ENCODE results near the gene FANK1.
"Not testable (repeated sequence)": the region's sequence is repeated elsewhere in the genome, so short reads cannot be mapped to it uniquely, and the experiment has no call there.

FANK1 gene

GRCh38 chr10:125896088-125896934, at the start of gene FANK1:
Gene FANK1 (plus strand): TSS chr10:125896564. CDS start chr10:125896643, 79 bp downstream.
- peak; percentile 59 for DNase-seq (ENCODE audit: low spot score)

GRCh38 chr10:125846894-125847293, 49.5 kb upstream of the FANK1 start:
- DNase-seq (ENCODE audit: low spot score) = no peak

DNA sequence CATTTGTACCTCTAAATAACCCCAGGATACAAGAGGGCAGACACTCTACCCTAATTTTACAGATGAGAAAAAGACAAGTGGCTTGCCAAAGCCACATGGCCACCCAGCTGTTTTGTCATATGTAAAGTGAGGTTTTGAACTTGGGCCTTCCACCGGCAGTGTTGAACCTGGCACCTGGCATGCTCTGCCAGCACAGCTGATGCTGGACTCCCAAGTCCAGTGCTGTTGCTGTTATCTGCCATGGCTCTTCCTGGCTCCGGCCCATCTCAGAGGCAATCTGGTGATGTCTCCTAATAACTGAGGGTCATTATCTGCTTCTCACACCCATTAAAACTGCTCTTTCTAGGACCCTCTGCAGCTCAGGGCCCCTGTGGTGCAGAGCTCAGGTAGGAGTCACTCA, 48.0 kb upstream of the FANK1 start:
- DNase-seq (ENCODE audit: low spot score) = no peak

DNA sequence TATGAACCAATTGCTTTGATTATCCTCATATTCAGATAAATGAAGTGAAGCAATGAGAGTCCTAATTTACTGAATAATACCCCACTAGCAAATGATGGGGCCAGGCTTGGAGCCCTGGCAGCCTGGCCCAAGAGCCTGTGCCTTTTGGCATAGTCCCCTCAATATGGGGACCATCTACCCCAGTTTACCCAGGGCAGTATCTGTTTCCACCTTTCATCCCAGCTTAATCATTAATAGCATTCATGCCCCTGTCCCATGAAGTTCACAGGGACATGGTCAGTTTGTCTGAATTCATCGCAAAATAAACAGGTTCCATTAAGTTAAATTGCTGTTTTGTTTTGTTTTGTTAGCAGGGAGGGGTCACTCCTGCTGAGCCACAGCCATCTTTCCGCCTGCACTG, 47.5 kb upstream of the FANK1 start:
- DNase-seq (ENCODE audit: low spot score) = no peak

- DNase-seq (ENCODE audit: low spot score) = no peak
Observed at GRCh38 chr10:125849448-125849847, 46.9 kb upstream of the FANK1 start.

DNA sequence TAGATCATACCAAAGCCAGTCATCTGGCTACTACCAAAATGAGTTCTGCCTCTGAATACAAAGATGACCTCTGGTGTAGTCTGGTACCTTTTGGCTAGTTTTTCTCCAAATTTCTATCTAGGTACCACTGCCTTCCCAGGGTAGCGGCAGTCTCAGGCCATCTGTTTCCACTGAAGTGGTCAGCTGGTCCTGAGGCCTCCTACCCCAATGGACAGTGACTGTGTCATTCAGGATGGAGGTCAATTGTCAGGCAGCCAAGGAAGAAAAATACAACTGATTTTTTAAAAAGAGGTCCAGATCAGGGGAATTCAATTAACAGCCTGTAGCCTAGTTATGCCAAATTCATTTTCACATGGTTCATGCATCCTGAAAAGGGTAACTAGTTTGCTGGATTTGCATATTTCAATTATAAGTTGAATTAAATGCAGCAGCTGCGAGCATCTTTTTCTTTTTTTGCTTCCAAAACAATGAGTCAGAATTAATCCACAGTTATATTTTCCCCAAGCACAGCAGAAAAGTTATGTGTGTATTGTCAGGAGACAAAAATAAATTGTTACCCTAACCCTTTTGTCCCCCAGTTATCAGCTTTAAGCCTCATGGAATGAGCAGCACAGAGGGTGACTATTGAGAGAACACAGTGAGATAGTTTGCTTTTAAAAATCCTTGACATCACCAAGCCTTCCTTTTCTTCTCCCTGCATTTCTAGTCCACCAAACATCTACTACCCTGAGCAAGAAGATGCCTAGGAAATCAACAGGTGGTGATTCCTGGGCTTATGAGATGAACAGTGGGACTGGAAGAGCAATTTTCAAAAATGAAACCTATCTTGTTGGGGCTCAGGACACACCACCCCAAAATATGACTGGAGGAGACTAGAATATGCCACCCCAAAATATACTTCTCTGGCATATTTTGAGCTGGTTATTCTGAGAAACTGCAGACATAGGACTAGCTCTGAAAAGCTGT, 45.3 kb upstream of the FANK1 start:
- no peak for DNase-seq (ENCODE audit: low spot score)

DNA sequence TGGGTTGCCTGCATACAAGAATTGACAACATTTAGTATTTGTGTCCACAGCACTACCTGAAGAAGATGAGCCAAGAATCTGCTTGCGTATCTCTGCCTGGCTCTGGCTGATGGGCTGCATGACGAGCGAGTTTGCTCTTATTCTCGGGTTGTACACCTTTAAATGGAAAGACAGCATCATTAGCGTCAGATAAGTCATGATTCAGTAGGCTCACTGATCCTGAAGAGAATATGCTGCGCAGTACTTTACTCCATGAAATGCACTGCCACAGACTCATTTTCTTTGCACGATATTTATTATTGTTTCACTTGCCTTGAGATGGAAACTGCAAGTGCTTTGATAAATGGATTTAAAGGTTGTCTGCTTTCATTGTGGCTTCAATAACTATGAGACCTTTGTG, 43.9 kb upstream of the FANK1 start:
- no peak for DNase-seq (ENCODE audit: low spot score)

DNA sequence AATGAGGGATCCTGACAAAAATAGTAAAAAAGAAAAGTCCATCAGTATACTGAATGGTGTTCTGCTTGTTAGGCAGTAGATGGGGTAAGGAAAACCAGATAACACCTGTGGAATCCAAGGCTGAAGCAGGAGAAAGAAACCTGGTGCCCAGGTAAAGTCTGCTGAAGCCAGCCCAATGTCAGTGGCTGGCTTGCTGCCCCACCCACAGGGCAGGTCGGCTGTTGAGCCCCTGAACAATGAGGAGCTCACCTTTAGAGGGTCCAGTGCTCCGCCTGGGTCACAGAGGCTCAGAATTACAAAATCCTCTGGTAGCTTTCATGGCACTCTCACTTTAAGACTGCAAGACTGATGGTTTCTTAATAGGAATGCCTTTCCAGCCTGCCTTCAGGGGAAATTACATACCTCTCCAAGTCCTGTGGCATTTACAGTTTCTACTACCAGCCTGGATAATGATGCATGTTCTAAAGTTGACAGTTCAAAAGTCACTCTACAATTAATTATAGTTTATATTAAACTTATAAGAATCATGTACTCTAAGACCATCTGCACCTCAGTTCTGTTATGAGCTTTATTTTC, 39.1 kb upstream of the FANK1 start:
- DNase-seq (ENCODE audit: low spot score) = no peak

DNA sequence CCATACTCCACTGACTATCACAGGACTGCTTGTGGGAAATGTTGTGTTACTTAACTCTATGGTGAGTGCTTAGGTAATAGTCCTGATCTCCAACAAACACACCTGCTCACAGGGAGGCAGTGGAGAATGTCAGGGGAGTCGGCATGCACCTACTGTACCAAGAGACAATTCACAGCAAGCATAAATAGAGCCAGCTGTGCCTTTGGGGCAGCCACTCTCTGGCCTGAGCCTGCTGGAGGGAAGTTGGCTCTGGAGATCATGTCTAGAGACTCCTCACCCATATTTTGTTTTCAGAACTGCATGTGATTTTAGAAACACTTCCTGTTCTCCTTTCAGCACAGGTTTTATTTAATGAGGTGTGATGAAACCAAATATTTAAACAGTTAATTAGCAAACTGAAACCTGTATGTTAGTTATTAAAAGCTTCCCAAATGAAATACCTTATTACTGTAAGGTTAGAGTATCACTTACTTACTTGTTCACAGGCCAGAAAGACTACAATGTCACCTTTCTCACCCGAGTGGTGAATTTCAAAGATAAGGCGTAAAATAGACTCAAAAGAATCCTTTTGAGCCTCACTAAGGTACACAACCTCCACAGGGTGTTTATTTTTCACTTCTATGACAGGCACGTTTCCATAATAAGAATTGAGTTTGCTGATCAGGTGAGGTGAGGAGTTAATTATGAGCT, 37.1 kb upstream of the FANK1 start:
- DNase-seq (ENCODE audit: low spot score) = no peak

DNA sequence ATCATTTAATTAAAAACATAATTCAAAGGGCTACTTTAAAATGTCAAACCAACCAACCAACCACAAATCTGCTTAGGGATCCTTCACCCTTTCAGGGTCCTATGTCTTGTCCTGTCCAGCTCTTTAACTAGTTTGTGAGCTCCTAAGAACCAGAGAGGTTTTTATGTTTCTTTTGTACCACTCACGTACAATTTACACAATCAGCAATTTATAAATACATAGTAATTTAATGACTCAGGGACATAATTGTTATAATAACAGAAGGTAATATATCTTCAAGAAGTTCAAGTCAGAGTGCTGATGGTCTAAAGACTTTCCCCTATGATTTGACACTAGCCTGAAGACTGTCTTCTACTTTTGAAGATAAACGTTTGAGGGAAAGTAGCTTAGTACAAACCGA, 31.2 kb upstream of the FANK1 start:
- DNase-seq (ENCODE audit: low spot score) = no peak

DNA sequence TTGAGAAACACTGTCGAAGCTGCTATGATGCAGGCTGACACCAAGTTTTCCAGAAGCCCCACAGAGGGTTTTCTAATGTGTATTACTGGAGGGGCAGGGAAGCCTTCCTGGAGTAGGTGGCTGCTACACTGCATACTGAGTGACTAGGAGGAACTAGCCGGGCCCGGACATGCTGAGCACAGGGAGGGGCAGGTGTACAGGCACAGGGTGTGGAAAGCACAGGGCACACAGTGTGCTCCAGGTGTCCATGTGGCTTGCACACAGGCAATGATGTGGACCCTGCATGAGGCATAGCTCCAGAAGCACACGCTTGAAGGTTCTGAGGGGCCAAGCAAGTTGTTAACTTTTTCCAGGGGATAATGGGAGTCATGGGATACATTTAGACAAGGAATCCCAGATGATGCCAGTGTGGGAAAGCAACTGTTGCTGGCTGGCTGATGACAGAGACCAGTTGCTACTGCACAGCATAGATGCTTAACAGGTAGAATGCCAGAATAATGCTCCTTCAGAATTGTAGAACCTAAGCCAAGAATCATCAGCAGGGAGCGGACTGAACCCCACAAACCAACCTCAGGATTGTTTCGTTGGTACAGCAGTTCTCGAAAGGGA, 29.8 kb upstream of the FANK1 start:
- no peak for DNase-seq (ENCODE audit: low spot score)

DNA sequence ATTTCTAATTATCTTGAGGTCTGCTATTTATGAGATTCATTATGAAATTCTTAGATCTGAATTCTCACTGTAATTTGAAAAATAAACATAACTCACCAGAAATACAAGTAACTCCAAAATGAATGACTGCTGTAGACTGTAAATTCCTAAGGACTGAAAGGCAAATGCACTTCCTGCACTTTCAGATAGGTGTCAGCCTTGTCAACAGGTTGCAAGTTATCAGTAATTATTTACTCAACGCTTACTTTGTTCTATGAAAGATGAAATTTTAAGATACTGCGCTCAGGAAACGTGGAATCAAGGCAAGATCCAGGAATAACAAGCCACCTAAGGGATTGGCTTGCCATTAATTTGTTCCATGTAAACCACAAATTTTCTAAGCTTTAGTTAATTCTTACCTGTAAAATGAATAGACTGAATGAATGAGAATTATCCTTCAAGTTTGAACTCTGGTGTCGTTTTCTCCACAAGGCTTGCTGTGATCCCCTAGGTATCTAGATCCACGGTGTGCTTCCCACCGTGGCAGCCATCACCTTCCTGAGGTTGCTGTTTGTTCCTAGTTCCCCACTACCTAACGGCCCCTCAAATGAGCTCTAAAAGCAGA, 27.9 kb upstream of the FANK1 start:
- DNase-seq (ENCODE audit: low spot score) = no peak

DNA sequence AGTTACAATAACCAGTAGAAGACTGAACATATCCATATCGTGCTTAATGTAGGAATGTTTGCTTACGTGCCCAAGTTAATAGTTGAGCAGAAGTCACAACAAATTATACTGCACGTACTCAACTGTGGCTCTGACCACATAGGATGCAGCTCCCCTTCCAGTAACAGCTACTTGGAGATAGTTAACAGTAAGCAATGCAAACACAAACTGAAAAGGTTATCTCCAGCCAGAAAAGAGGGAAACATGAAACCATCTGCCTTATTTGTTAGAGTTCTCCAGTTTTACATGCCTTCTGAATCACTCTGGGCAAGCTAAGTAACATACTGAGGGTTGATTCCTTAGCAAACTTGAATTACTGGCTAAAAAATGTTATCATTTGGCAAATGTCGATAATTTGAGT, 25.0 kb upstream of the FANK1 start:
- no peak for DNase-seq (ENCODE audit: low spot score)

DNA sequence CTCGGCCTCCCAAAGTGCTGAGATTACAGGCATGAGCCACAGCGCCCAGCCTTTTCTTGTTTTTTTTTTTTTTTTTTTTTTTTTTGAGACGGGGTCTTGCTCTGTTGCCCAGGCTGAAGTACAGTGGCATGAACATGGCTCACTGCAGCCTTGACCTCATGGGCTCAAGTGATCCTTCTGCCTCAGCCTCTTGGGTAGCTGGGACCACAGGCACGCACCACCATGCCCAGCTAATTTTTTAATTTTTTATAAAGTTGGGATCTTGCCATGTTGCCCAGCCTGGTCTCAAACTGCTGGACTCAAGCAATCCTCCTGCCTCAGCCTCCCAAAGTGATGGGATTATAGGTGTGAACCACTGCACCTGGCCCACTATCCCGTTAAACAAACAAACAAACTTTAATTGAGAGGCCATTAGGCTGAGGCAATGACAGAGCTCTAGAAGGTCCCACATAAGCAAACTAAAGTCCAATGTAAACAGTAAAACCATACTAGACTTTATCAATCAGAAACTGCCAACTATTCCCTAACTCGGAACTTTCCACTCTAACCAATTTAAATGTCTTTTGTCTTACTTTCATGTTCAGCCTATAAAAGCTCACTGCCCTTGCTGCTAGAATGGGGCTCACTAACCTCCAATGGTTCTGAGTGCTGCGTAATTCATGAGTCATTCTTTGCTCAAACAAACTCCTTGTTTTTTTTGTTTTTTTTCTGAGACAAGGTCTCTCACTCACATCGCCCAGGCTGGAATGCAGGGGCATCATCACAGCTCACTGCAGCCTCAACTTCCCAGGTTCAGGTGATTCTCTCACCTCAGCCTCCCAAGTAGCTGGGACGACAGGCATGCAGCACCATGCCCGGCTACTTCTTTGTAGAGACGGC, 17.2 kb upstream of the FANK1 start:
- no peak for DNase-seq (ENCODE audit: low spot score)

GRCh38 chr10:125880719-125881118, 15.6 kb upstream of the FANK1 start:
- DNase-seq (ENCODE audit: low spot score) = no peak

DNA sequence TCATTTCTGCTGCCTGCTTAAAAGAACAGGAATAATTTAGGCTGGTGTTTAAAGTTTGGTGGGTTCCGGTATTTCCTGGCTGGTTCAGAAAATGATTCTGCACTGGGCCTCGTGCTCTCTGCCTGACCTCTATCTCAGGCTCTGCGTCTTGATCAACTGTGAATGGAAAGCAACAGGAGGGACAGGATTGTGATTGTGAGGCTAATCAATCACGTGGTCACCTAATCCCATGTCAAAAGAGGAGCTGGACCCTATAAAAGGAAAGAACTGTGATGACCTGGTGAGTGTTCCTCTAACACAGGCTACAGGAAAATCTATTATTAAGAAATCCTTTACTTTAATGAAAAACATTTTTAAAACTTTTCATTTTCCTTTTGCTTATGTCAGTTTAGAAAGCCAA, 15.2 kb upstream of the FANK1 start, which contains the start of gene DHX32:
TSS of gene DHX32 (minus strand) at position 101 of the 400 bp plus-strand sequence. CDS start 468 bp downstream, outside the sequence.
- DNase-seq (ENCODE audit: low spot score) = no peak

DNA sequence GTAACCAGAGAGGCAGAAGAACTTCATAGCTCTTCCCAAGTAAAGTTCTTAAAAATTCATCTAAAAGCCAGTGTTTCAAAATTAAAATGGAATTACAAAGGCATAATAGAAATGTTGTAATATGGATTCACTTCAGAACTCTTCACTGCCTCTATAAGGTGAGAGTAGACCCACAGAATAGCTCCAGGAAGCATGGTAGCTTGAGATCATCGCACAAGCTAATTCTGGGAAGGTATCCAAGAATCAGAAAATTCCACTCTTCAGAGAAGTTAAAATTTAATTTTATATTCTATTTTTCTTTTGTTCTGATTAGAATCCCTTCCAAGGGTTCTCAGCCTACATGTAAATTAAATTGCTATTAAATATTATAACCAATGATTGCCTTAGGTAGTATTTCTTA, 13.8 kb upstream of the FANK1 start:
- no peak for DNase-seq (ENCODE audit: low spot score)

DNA sequence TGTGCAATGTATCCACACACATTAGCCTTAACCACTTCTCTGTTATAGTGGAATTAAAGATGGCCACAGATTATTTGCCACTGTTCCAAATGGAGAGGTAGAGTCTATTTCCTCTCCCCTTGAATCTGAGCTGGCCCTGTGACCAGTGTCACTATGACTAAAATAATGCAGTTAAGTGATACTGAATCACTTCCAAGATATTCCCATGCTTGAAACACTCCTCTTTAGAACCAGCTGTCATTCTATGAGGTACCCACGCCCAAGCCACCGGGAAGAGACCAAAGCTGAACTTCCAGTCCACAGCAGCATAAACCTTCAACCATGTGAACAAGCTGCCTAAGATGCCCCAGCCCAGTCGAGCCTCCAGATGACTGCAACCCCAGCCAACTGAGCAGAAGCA, 13.2 kb upstream of the FANK1 start:
- no peak for DNase-seq (ENCODE audit: low spot score)

GRCh38 chr10:125886914-125887512, 9.4 kb upstream of the FANK1 start:
- no peak for DNase-seq (ENCODE audit: low spot score)

- DNase-seq (ENCODE audit: low spot score) = not testable (repeated sequence)
Observed at GRCh38 chr10:125889441-125889840, 6.9 kb upstream of the FANK1 start.

All from germinal center (tissue), 1 donor.